SIG-M5 treated with dmso at 0.1 percent for 504 hours (cell line): ENCODE data around the gene APOBEC3F.

ENCODE experiments used
- DNase-seq: peaks from one replicate; lab custom pipeline; 2025; ENCODE audit not compliant: unreplicated experiment; lab: John Stamatoyannopoulos, UW

The APOBEC3F gene

GRCh38 chr22:39091126-39092081 is 50.7 kb downstream of the APOBEC3F start:
- no peak for DNase-seq

DNA sequence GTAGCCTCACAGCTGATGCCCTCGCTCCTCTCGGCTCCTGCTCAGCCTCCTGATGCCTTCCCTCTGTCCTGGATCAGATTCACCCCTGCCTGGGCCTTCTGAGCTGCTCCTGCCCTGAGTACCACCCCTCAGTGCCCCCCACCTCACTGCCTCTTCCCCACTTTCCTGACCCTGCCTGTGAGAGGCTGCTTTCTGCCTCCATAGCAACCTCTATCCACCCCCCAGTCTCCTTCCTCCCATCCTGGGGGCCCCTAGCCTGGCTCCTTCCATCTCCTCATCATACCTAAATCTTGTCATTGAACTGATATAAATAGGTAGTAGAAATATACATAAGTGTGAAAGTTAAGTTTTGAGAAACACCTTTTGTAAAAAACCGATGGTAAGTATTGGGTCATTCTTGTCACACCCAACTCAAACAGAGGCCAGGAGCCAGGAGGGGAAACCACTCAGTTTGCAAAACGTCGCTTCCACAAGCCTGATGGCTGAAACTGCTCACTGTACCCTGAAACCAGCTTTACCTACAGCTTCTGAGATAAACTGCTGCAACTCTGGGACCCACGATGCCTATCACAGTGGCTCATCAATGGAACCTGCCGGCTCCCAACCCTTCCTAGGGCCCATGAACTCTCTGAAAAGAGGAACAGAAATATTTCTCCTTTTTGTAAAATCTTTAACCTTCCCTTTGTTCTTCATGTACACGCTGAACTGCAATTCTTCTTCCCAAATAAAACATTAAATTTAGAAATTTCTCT is 51.6 kb downstream of the APOBEC3F start:
- no peak for DNase-seq

DNA sequence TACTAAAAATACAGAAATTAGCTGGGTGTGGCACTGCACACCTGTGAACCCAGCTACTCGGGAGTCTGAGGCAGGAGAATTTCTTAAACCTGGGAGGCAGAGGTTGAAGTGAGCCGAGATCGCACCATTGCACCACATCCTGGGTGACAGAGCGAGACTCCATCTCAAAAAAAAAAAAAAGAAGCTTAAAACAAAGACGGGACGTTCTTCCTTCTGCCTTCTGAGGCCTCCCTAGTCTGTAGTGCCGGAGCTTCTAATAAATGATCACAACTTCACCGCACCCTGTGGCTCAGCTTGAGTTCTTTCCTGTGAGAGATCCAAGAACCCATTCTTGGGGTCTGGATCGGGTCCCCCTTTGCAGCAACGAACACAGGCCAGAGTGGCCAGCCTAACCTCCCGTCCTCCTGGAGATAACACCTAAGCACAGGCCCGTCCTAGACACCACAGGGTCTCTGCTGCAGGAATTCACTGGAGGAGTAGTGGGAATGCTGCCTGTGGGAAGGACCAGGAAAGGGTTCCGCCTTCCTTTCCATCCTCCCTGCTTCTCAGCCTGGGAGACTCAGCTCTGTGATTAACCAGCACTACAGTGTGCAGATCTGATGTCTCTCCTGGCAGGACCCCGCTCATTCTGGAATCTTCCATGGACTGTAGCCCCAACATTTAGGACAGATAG is 54.2 kb downstream of the APOBEC3F start:
- no peak for DNase-seq

- DNase-seq: no peak
Observed at GRCh38 chr22:39095971-39096370, 55.3 kb downstream of the APOBEC3F start.

DNA sequence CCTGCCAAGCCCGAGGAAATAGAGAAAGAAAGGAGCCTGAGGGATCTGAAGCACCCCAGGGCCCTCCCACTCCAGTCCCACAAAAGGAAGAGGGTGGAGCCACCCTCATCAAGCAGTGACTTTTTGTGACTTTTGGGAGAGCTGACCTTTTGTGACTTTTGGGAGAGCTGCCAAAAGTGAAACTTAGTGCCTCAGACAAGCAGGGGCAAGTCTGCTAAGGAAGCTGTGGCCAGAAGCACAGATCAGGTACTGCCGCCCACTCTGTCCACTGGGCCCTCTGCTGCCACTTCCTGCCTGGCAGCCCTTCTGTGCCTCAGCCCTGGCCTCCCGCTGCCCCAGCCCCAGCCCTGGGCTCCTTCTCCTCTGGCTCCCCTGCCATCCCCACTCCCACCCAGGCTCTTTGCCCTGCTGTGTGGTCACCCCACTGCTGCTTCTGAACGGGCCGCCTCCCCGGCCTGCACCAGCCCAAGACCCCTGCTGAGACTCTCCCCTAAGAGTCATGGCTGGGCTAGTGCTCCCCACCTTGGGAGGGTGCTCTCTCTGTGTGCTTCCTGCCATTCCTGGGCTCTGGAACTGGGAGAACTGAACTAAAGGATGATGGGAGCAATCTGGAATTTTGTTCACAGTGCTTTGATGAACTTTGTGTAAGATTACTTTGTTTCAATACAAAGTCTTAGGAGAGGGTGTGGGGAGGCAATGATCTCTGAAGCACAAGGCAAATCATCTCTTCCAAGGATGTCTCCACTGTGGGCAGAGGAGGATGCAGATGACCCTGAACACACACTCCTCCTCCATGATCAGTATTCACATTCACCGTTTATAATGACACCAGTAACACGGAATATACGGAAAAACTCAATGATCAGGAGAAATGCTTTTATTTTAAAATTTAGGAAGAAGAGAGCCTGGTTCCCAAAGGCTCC is 56.7 kb downstream of the APOBEC3F start, which contains the start of gene APOBEC3H:
TSS of gene APOBEC3H (plus strand) at position 147 of the 923 bp plus-strand sequence. CDS start 3,035 bp downstream, outside the sequence.
- DNase-seq: peak; percentile 50

- DNase-seq: no peak
Observed at GRCh38 chr22:39098026-39098425, 57.4 kb downstream of the APOBEC3F start.

GRCh38 chr22:39098576-39098975 is 57.9 kb downstream of the APOBEC3F start:
- no peak for DNase-seq

- DNase-seq: no peak
Observed at GRCh38 chr22:39101226-39101625, 60.6 kb downstream of the APOBEC3F start.

DNA sequence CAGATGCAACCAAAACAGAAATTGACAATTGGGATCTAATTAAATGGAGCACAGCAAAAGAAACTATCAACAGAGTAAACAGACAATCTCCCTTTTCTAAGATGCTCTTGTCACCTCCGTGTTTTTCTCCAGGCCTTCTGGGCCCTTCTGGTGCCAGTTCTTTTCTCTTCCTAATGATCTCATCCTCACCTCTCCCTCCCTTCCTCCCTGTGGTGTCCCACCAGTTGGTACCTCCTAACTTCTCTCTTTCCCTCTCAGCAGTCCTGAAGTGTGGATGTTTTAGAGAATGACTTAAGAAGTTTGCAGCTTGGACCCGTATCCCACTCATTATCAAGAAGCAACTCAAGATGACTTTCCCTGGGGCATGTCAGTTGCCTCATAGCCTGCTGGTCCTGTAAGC is 62.8 kb downstream of the APOBEC3F start:
- no peak for DNase-seq
